Measurements from ENCODE around the gene CCNQ.

The CCNQ gene

DNA sequence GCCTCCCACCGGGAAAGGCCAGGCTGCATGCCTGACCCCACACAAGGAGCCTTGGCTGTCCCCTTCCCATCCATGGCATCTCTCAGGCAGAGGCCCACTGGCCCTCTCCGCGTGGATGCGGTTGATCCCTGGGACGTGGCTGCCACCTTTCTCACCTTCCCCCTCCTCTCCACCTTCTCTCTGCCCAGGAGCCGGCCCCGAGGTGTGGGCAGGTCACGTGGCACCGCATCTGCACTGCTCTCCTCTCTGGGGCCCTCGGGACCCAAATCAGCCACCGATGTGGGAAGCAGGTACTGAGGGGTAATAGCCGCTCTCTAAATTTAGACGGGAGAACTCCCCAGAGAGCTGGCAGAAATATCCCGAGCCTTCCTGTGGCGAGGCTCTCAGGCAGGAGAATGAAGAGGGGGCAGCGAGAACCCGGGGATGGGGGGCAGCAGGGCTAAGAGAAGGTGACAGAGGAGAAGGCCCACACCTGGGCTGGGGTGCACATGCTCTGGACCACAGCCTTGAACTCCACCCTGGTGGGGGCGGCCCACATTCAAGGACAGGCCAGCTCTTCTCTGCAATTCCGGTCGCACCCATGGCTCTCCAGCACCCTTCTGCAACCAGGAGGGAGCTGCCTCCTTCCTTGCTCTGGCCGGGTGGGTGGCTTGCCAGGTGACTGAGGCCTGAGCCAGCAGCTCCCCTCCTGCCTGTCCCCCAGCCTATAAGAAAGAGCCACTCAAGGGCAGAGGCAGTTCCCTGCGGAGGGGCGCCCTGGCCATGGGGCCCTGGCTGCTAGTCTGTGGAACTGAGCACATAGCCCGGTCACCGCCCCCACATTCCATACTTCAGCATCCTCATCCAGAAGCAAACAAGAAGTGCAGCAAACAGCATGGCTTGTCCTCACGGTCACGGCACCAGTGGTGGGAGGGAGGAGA lies 38.4 kb upstream of the CCNQ start:
- DNase-seq: no peak

GRCh38 chrX:153636716-153637115 lies 37.8 kb upstream of the CCNQ start:
- DNase-seq: no peak

GRCh38 chrX:153635788-153636668 lies 37.1 kb upstream of the CCNQ start:
- no peak for DNase-seq

DNA sequence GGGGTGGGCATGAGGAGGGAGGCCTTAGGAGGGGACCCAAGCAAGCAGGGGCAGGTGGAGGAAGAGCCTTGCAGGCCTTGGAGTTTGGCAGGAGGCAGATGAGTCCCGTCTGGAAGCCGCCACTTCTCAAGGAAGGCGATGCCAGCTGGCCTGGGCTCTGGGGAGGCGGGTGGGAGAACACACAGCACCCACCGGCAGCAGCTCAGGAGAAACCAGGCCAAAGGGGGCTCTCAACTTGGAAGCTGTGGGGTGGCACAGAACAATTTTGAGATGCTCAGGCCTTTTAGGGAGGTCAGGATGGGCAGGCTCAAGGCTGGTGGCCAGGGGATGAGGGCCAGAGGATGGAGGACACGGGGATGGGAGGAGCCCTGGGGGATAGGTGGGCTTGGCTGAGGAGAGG lies 36.4 kb upstream of the CCNQ start:
- no peak for DNase-seq

- DNase-seq: no peak
These were observed 35.9 kb upstream of the CCNQ start for GRCh38 chrX:153634832-153635231.

DNA sequence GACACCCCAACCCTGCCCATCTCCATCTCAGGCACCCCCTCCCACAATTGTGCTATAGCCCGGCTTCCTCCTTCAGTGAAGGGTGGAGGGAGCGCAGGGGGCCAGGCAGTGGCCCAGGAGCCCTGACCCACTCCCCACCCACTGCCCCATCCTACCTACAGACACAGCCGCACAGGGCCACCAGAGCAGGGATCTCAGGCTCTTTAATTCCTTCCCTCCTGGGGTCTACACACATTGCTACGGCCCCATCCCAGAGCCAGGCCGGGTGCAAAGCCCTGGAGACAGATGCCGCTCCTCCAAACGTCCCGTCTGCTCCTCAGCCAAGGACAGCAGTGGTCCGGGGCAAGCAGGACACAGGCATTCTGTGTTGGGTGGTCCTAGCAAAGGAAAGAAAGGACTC lies 35.3 kb upstream of the CCNQ start:
- DNase-seq: no peak

GRCh38 chrX:153633607-153634180 lies 34.8 kb upstream of the CCNQ start:
- no peak for DNase-seq

GRCh38 chrX:153633048-153633447 lies 34.1 kb upstream of the CCNQ start:
- DNase-seq: no peak

GRCh38 chrX:153632595-153632946 lies 33.6 kb upstream of the CCNQ start:
- no peak for DNase-seq

GRCh38 chrX:153631907-153632594 lies 33.1 kb upstream of the CCNQ start:
- no peak for DNase-seq

- DNase-seq: no peak
These were observed 32.4 kb upstream of the CCNQ start for GRCh38 chrX:153631346-153631745.

DNA sequence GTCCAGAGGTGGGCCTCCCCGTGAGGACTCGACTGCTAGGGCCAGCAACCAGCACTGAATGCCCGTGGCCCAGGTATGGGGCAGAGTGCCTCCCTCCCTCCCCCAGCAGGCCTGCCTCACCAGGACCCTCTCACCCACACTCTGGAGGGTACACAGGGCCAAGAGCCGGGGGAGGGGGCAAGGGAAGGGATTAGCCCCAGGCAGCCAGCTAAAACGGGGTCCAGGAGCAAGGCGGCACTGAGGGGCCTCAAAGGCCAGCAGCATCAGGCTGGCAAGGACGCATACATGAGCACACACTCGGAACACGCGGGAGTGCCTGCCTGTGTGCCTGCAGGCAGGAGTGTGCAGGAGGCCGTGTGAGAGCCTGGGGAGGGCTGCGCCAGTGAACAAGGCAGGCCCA lies 29.7 kb upstream of the CCNQ start:
- DNase-seq: no peak

- DNase-seq: no peak
These were observed 29.2 kb upstream of the CCNQ start for GRCh38 chrX:153628129-153628528.

GRCh38 chrX:153627675-153628111 lies 28.8 kb upstream of the CCNQ start:
- DNase-seq: no peak

GRCh38 chrX:153626863-153627674 lies 28.1 kb upstream of the CCNQ start:
- DNase-seq: no peak

DNA sequence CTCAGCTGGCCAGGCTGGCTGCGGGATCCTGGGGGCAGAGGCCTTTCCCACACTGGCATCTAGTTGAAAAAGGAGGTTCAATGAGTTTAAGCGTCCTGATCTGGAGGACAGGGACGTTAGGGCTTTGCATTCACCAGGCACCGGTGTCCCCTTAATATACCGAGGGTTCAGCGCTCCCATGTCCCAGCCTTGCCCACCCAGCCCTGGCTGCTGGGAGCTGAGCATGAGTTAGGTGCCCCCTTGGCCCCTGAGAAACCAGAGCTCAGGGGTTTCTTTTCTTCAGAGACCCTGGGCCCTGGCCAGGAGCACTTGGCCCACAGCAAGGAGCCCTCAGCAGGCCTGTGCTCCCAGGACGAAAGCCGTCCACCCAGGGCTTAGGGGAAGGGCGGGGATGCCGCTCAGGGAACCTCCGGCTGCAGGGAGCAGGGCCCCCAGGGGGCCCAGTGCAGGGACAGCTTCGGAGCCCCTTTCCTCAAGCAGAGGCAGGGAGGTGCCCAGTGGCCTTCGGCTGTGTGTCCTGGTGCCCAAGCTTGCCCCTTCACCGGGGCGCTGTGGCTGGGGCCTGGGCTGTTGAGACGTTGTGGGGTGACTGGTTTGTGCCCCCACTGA lies 27.2 kb upstream of the CCNQ start:
- DNase-seq: no peak

DNA sequence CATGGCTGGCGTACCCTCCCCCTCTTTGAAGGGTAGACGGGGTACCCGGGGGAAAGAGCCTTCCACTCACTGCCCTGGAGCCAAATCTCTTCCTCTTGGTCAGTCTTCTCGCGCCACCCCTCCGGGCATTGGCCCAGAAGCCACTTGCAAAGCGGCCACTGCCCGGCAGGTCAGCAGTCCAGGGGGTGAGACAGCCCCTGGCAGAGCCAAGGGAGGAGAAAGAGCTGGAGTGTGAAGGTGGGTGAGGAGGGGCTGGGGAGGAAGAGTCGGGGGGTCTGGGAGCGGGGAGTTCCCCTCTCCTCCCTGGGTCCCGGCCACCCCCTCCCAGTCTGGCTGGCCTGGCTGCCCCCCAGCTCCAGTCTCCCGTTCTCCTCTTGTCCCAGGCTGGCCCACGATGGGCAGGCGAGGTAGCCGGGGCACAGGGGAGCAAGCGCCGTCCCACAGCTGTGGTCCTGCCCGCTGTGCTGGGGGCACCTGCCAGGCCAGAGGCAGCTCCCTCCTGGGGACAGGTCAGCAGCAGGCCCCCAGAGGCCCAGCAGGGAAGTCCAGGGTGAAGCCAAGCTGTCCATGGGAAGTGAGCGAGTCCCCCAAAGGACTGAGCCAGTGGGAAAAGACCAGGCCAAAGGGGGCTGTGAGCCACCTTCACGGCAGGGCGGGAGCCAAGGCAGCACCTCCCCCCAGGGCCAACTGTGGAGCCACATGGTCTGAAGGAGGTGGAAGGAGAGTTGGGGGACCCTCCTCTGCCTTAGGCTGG lies 26.5 kb upstream of the CCNQ start:
- no peak for DNase-seq

DNA sequence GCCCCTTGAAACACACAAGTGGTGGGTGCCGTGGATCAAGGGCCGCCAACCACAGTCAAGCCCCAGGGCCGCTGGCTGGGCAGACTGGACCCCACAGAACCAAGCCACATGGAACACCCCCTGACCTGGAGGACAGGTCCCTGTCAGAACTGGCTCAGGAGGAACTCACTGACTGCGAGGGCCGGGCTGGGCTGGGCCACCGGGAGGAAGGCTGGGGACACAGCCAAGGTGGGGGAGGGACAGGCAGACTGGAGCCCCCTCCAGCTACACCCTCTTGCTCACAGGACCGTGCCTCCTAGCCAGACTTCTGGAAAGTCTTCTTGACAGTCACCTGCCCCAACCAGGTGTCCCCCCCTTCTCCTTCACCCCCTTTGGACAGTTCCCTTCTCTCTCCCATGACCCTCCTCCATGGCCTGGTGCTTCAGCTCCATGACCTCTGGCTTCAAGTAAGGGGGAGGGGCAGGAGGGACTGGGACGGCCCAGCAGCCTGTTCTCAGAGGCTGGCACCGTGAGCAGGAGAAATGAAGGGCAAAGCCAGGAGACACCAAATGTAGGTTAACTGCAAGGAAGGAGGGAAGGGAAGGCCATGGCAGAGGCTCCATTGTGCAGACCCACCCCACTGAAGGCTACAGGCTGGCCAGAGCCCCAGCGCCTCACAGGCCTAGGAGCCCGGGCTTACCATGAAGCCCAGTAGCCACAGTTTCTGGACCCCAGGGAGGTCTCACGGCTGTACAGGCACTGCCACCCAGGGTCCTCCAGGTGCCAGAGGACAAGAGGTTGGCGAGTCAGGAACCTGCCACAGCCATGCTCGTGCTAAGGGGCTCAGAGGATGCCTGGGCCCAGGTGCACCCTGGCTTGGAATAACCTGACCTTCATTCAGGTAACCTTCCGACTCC lies 25.5 kb upstream of the CCNQ start:
- DNase-seq: no peak

DNA sequence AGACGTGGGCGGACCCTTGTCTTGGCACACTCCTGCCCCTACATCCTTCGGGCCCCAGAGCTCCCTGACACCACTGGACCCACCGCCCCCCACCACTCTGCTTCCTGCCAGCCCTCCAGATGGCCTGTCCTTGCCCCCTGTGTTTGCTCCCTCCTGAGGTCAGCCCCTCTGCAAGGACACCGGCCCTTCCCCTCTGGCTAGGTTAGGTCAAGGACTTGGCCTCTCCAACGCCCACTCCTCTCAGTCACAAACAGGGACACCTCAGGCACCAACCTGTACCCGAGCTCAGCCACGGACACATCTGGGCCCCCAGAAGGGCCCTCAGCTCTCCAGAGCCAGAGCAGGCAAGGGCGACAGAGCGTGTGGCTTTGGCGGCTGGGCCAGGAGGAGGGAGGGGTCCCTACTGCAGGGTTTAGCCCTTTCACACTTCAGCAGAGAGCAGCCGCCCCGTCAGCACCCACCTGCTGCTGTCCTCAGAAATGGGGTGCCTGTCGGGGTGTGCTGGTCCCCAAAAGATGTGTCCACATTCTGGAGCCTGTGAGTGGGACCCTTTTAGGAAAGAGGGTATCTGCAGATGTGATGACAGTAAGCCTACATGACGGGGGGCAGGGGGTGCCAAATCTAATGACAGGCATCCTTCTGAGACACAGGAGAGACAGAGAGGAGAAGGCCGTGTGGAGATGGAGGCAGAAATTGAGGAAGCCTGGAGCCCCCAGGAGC lies 24.5 kb upstream of the CCNQ start:
- no peak for DNase-seq
